DND-41 (cell line): ENCODE measurements around the gene EEFSEC.

ENCODE experiments used
- ATAC-seq: fragments of 200-7000 bp; cut with Tn5 transposase; 3 replicates; pipeline ENCODE4 v1.9.1; 2021; ENCODE audit warnings: low read depth; ENCODE audit not compliant: insufficient read depth
- DNase-seq: peaks from one replicate; pipeline ENCODE4 v3.0.0-alpha.2; 2020
- H2AFZ ChIP-seq: 2 replicates; pipeline ENCODE4 v1.6.0; 2012; ENCODE audit warnings: low read depth, low read length
- H3K27ac ChIP-seq: 2 replicates; pipeline ENCODE4 v1.5.1; 2012; ENCODE audit warnings: low read length, inconsistent platforms
- H3K27me3 ChIP-seq: fragments of 200-600 bp; sonication (generic); 2 replicates; pipeline ENCODE4 v1.6.0; 2012; ENCODE audit warnings: low read length, mild to moderate bottlenecking, inconsistent platforms; ENCODE audit not compliant: insufficient read depth, poor library complexity
- H3K36me3 ChIP-seq: 2 replicates; pipeline ENCODE4 v1.5.1; 2012; ENCODE audit warnings: low read length, inconsistent platforms; ENCODE audit not compliant: insufficient read depth
- H3K4me1 ChIP-seq: 2 replicates; pipeline ENCODE4 v1.5.1; 2012; ENCODE audit warnings: mild to moderate bottlenecking, low read length; ENCODE audit not compliant: insufficient read depth
- H3K4me2 ChIP-seq: 2 replicates; pipeline ENCODE4 v1.6.0; 2012; ENCODE audit warnings: mild to moderate bottlenecking, moderate library complexity, low read length, inconsistent platforms; ENCODE audit not compliant: insufficient read depth
- H3K4me3 ChIP-seq, 2 experiments: fragments of 200-600 bp in 1 of 2; shearing (Covaris generic) in 1 of 2; 2 replicates each; pipeline ENCODE4 v1.5.1; 2012 to 2016; ENCODE audit warnings: inconsistent platforms in 2 of 2, low read length in 2 of 2, mild to moderate bottlenecking in 2 of 2, low read depth in 1 of 2, moderate library complexity in 1 of 2
- H3K79me2 ChIP-seq: 2 replicates; pipeline ENCODE4 v1.6.0; 2012; ENCODE audit warnings: low read length, inconsistent platforms; ENCODE audit not compliant: insufficient read depth
- H3K9ac ChIP-seq: 2 replicates; pipeline ENCODE4 v1.6.0; 2012; ENCODE audit warnings: low read depth, mild to moderate bottlenecking, inconsistent platforms, low read length, moderate library complexity
- H3K9me3 ChIP-seq: 2 replicates; pipeline ENCODE4 v1.5.1; 2012; ENCODE audit warnings: low read length, moderate library complexity, mild to moderate bottlenecking, inconsistent platforms; ENCODE audit not compliant: insufficient read depth, severe bottlenecking
- H4K20me1 ChIP-seq: 2 replicates; pipeline ENCODE4 v1.6.0; 2012; ENCODE audit warnings: low read length; ENCODE audit not compliant: insufficient read depth
- EZH2 ChIP-seq: IDR thresholded peaks from 3 replicates; pipeline ENCODE4 v1.6.1; 2012; ENCODE audit warnings: borderline replicate concordance, low read depth, mild to moderate bottlenecking, moderate library complexity, low read length, inconsistent platforms; ENCODE audit not compliant: severe bottlenecking
- TF ChIP-seq, protein P1 (sequence below): IDR thresholded peaks from 2 replicates; pipeline ENCODE4 v1.5.1; 2012; ENCODE audit warnings: borderline replicate concordance, low read length, moderate library complexity, mild to moderate bottlenecking; ENCODE audit not compliant: poor library complexity, severe bottlenecking; ENCODE audit errors: extremely low read depth

EEFSEC gene

DNA sequence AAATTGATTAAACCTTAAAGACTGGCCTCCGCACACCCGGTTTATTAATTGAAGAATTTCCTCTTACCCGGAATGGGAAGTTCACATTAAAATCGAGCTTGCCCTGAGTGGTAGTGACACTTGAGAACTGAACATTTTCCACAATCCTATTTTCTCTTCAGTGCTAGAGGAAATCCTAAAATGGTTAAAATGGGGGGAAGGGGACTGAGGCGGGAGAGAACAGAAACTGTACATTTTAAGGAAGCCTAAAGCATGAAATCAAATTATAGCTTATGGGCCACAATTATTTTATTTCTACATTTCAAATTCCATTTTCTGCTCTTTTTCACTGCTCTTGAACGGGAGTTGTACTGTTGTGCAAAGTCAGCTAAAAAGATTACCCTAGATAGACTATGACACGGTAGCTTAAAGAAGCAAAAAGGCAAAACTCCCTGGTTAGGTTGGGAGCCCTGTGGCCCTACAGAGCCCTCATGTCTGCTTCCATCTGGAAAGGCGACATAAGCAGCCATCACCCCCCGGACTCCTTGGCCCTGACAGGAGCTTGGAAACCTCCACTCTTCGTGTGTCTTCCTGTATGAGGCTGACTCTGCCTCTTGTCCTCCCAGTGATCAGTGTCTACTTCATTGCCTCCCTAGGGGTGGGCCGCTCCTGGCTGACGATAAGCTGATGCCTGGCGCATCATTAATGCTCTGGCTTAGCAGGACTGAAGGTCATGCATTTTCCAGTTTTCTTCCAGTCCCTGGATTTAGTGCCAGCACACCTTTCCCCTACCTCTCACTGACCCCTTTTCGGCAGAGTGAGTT is 79.3 kb downstream of the EEFSEC start:
- no peak for ATAC-seq
- DNase-seq, result no peak
- Histone ChIP-seq H3K4me3 (no peak overlapping the region), H3K4me1 (no peaks in the 10 kb centered on the region), H2AFZ (no peak overlapping the region), H3K27ac (no peak overlapping the region), H3K4me2 (no peak overlapping the region), H4K20me1 (peaks cover 29% of the 10 kb centered on the region), H3K27me3 (no peaks in the 10 kb centered on the region), H3K9me3 (no peaks in the 10 kb centered on the region), H3K79me2 (no peaks in the 10 kb centered on the region), H3K9ac (no peak overlapping the region), H3K36me3 (no peaks in the 10 kb centered on the region)
- TF ChIP-seq, protein P1, sequence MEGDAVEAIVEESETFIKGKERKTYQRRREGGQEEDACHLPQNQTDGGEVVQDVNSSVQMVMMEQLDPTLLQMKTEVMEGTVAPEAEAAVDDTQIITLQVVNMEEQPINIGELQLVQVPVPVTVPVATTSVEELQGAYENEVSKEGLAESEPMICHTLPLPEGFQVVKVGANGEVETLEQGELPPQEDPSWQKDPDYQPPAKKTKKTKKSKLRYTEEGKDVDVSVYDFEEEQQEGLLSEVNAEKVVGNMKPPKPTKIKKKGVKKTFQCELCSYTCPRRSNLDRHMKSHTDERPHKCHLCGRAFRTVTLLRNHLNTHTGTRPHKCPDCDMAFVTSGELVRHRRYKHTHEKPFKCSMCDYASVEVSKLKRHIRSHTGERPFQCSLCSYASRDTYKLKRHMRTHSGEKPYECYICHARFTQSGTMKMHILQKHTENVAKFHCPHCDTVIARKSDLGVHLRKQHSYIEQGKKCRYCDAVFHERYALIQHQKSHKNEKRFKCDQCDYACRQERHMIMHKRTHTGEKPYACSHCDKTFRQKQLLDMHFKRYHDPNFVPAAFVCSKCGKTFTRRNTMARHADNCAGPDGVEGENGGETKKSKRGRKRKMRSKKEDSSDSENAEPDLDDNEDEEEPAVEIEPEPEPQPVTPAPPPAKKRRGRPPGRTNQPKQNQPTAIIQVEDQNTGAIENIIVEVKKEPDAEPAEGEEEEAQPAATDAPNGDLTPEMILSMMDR, result no peak
- no peak for TF ChIP-seq EZH2

DNA sequence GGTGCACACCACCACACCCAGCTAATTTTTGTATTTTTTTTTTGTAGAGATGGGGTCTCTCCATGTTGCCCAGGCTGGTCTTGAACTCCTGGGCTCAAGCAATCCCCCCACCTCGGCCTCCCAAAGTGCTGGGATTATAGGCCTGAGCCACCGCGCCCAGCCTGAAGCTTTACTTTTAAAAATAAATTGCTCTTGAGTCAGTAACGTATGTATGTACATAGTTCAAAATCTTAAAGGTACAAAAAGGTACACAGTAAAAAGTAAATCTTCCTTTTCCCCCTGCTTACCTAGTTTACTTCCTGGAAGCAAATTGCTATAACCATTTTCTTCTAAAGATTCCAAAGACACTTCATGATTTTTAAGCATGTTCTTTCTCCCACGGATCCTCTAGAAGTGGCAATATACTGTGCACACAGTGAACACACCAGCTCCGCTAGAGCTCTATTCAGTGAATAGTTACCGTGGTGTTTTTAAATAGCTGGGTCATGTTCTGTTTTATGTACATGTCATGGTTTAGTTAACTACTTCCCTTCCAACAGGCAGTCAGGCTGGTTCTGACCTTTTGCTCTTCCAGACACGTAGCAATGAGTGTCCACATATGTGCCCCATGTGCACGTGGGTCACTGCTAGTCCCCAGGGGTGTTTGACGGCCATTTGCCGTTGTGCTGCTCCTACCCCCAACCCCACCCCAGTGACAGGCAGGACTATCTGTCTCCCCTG is 82.1 kb downstream of the EEFSEC start:
- no peak overlapping the region for H3K9ac ChIP-seq
- DNase-seq (no peak), ATAC-seq (no peak)
- H3K79me2 ChIP-seq, result peaks cover 2% of the 10 kb centered on the region; the same call in 1 of the 2 replicates
- H3K27me3 ChIP-seq, result no peaks in the 10 kb centered on the region
- H3K4me3 ChIP-seq, result no peak overlapping the region
- H3K4me1 ChIP-seq, result no peaks in the 10 kb centered on the region
- no peaks in the 10 kb centered on the region for H3K9me3 ChIP-seq
- H3K36me3 ChIP-seq, result no peaks in the 10 kb centered on the region
- no peak overlapping the region for H3K4me2 ChIP-seq
- no peak overlapping the region for H3K27ac ChIP-seq
- no peak overlapping the region for H2AFZ ChIP-seq
- TF ChIP-seq, protein P1, result no peak
- no peak for TF ChIP-seq EZH2
- peaks cover 39% of the 10 kb centered on the region for H4K20me1 ChIP-seq

DNA sequence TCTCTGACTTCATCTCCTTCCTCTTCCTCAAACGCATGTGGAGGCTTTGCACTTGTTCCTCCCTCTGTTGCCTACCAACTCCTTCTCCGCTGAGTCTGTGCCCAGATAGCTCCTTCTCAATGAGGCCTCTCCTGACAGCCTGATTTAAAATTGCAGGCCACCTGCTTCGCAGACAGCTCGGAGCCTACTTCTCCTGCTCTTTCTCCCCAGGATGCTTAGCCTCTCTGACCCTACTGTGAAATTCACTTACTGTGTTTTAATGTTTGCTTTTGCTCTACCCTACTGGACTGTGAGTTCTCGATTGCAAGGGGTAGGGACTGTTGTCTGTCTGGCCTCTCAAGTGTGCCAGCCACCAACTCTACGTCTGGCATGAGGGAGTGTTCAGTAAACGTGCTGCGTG is 83.4 kb downstream of the EEFSEC start:
- peaks cover 30% of the 10 kb centered on the region for H4K20me1 ChIP-seq
- H3K4me2 ChIP-seq, result no peak overlapping the region
- H3K36me3 ChIP-seq, result no peaks in the 10 kb centered on the region
- DNase-seq (no peak), ATAC-seq (no peak)
- no peaks in the 10 kb centered on the region for H3K9me3 ChIP-seq
- H3K79me2 ChIP-seq, result peaks cover 2% of the 10 kb centered on the region; the same call in 1 of the 2 replicates
- H3K4me1 ChIP-seq, result no peaks in the 10 kb centered on the region
- no peak overlapping the region for H3K4me3 ChIP-seq
- H3K27ac ChIP-seq, result no peak overlapping the region
- H2AFZ ChIP-seq, result no peak overlapping the region
- no peak overlapping the region for H3K9ac ChIP-seq
- TF ChIP-seq, protein P1, result no peak
- no peak for TF ChIP-seq EZH2
- H3K27me3 ChIP-seq, result no peaks in the 10 kb centered on the region
